ENCODE measurements around the gene ITPR1.

Gene ITPR1

DNA sequence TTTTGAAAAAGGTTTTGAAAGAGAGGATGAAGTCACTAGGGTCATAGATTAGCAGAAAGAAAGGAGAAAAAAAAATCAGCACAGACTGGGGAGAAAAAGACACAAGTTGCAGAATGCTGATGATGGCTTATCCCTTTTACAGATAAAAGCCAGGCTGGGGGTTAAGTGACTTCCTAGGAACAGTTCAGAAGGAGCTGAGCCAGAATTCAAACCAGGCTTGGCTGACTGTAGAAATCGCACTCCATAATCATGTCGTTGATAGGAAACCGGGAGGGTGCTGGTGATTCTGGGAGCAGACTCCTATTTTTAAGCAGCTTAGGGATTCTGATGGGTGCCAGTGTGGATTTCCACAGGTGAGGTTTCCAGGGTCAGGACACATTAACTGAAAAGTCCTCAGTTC is 326.6 kb downstream of the ITPR1 start:
- DNase-seq, result no peak

DNA sequence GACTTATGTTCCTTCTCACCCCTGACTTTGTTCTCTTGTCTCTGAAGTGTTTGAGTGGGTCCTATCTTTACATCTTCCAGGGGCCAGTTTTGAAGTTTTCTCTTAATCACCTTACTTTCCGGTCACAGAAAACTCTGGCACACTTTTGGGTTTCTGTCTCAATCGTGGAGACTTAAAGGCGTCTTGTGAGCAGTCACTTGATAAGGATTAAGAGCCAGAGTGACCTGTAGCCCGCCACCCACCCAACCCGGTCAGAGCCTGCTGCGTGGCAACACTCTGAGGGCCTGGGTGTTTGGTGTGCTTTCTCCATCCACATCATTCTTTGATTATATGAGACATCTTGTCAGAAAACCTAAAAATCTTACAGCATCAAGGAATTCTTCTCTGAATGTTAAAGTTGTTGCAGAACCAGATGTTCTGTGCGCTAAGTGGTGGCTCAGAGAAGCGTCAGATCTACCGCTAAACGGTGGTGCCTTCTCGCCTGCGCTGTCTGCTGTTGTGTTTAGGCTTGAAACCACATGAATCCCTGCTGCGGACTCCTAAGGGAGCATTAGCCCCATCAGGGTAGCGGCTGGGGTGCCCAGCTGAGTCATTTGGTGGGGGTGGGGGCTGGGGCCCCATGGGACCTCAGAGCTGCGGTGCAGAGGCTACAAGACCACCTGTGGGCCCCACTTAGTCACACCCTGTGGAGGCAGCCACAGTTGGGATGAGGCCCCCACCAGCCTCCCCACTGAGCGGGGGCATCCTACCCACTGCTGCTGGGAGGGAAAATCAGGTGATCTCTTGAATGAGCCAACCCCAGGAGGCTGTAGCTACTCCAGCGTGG is 327.4 kb downstream of the ITPR1 start:
- no peak for DNase-seq

DNA sequence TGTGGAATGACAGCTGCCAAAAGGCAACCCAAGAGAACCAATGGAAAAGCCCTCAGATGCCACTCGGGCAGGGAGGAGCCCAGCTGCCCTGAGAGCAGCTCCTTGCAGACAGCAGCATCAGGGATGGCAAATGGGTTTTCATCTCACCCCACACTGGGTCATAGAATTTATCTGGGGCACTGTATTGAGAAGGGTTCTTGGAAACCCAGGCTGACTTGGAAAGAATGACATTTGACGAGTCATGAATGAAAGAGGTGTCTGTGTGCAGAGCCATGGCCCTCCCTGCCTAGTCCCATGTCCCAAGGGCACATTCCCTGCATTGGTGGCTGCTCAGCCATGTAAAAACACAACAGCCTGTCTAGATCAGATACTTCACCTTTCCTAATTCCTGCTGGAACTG is 328.2 kb downstream of the ITPR1 start:
- no peak for DNase-seq

DNA sequence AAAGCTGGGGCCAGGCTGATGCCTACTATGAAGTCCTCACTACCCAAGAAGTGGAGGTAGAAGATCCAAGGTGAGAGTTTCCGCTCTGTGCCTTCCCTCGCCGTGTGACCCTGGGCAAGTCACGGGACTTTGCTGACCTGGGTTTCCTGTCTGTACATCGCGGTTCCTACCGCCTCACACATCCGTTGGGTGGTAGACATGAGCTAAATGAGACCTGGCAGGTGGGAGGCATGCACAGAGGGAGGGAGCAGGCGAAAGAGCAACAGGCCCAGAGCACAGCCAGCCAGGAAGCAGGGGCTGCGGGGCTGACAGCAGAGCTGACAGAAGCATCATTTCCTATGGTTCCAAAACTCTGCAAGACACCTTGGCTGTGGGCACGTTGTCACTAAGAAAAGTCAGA is 328.8 kb downstream of the ITPR1 start:
- DNase-seq, result no peak

DNA sequence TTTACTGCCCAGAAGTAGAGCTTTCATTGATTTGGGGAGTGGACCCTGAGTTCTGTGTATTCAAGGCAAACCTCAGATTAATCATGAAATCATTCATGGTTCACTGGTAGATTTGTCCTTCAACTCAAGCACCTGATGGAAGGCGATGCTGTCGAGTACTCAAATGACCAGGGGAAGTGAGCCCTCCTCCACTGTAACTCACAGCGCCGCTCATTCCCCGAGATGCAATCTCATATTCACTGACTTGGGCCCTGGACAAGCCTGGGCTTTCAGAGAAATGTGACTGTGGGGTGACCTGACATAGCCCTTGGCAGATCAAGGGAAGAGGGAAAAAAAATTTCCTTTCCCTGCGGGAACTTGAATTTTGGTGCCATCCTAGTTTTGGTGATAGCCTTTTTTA is 329.4 kb downstream of the ITPR1 start:
- DNase-seq, result no peak

DNA sequence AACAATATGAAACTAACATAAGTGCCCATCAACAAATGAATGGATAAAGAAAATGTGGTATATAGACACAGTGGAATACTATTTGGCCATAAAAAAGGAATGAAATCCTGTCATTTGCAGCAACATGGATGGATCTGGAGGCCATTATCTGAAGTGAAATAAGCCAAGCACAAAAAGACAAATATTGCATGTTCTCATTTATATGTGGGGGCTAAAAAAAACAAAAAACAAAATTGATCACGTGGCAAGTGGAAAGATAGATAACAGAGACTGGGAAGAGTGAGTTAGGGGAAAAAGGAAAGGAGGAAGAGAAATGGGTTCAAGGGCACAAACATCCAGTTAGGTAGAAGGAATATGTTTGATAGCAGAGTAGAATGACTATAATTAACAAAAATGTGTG is 330.2 kb downstream of the ITPR1 start:
- DNase-seq, result no peak

DNA sequence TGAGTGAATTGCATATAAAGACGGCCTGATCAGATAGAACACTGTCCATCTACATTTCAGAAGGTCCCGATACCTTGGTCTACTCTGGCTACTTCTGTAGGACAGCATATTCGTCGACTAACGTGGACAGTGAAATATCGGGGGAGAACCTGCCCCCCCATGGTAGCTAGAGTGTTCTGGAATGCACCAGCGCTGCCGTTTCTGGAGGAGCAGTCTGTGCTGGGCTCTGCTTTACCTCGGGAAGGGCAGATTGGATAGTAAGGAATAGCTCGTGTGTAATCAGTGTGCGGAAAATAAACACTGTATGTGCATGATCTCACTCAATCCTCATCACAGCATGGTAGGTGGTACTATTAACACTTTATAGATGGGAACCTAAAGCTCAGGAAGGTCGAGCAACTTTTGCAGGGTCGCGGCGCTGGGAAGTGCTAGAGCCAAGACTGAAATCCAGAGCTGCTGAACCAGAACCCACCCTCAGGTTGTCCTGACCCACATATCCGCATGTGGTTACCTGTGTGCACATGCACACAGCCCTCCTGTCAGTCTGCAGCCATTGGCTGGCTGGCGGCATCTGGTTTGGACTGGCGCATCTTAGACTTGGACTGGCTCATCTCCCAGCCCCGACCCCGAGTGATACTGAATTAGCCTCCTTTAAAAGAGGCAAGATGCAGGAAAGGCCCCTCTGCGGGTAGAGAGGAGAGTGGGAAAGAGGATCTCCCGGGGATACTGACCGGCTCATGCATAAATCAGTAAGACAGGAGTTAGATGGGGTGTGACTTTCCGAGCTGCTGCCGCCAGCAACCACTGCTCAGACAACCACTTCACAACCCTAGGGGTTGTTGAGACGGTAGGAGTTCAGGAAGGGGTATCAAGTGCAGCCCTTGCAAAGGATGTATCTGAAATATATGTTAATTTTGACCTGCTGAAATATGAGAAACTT is 331.1 kb downstream of the ITPR1 start:
- DNase-seq, result no peak

DNA sequence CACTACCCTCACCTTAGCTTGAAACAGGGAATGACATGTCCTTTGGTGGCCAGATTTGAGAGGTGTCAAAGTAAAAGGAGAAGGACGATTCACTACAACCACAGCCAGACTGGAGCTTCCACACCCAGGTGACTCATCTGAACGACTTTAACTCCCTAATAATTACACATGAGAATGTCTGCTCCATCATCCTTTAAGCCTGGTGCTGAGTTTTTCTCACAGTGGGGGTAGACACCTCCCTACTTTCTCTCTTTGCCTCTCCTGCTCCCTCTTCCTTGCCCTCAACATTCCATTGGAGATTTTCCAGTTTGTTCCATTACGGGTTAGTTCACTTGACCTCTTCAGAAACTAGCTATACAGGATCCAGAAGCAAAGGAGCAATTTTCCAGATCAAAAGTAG is 331.8 kb downstream of the ITPR1 start:
- no peak for DNase-seq

DNA sequence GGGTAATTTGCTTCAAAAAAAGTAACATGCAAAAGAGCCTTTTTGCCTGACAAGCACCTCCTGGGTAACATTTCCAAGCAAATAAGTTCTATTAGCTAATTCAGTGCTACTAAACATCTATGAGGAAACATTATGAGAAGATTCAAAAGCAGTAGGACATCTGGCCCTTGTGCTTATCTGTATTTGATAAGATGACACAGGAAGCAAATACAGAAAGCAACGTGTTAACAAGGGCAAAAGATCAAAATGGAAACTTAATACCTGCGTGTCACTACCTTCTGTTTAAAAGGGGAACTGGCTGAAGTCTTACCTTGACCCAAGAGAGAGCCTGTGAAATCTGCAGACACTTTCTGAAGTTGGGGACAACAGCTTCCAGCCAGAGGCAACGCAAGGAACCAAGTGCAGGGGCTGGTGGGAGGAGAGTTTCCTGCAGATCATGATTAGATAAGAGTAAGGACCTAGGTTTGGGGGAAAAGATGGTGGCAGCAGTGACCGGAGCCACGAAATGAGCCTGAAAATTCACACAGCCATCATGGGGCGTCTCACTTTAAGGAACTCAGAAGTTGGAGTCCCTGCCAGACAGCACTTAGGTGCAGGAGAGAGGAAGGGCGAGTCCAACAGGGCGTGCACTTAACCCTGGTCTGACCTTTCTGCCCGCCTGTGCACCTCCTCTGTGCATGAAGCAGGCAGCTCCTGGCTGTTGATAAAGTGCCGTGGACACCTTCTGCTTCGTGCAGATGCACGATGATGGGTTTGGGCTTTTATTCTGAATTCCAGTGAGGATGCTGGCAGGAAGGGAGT is 332.5 kb downstream of the ITPR1 start:
- DNase-seq, result no peak

DNA sequence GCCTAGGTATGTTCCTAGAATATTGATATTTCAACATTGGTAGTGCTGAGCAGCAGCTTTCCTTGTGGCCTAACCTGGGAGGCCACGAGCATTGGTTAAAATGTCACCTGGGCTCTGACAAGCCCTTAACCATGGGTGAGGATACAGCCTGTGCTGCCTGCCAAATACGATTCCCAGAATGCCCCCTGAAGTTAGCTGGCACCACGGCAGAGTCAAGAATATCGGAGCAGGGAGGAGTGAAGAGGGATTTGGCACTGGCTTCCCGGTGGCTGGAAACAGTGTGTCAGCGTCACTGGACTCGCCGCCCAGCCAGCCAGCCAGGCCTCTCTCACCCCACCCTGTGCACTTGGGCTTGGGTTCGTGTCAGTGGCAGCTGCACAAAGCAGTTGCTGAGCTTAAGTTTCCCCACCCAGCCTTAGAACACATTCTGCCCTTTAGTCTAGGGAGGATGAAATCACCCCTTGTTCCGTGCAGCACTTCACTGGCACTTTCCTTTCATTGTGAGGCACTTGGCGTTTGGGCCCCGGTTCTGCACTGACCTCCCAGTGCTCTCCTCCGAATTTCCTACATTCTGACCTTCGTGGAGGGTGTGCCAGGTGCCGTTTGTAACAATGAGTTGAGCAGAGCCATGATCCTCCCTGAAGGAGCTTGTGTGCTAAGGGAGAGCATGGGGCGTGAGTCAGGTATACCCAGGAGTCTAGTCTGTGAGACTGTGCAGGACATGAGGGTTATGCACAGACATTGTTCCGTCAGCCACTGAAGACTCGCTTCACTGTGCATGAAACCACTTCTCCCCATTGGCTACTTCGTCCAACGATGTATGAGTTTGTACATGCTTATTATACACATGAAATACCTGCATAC is 333.3 kb downstream of the ITPR1 start:
- no peak for DNase-seq

DNA sequence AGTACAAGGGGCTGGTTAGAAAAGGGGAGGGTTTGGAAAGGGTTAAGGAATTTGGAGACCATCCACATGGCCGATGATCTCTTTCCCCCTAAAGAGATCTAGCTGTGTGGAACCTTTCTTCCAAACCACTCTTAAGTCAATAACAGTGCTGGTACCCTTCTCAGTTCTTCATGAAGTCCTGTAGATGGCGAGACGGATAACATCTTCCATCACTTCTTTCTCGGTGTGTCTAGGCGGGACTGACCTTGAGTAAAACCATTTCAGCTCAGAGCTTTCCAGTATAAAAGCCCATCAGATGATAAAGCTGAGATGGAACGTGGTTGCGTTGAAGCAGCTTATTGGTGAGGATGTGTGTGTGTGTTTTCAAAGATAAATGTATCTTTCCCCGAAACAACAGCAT is 334.6 kb downstream of the ITPR1 start:
- peak; percentile 2 for DNase-seq

DNA sequence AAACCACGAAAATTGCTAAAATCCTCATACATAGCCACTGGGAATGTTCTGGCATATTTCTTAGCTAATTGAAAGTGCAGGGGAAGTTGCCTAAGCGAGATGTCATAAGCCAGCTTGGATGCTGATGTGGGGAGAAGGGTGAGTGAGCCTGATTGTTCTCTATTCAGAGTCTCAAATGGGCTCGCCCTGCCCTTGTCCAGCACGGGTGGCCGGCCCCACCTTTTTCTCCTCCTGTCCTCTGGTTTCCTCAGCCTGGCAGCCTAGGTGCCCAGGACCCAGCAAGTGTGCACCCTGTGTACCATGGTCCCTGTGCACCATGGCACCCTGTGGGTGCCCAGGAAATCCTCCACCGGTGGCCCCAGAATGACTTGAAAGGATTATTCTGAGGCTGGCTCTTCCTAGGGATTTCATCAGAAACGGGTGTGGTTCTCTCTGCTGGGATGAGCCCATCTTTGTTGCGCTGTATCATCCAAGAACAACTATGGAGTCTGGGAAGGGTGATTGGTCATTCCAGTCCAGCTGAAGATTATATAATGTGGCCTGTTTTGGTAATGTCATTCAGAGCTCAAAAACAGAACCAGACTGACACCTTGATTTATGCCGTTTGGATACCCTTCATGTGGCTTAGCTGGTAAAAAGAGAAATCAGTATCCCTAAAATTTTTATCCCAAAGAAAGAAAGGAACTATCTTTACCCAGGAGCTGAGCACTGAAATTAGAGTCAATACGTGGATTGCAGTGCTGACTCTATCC is 335.3 kb downstream of the ITPR1 start:
- no peak for DNase-seq

DNA sequence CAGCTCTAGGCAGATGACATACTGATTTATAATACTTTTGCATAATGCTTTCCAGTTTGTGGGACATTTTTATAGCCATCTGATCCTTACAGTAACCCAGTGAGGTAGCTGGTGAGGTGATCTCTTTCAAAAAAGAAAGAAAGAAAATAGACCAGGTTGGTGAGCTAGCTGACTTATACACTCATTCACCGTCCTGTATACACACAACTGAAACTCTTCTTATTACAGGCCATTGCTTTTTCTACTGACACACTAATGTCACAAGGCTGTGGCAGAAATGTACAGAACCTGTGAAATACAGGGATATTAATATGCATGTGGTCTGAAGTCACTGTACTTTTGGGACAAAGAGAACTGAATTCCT is 335.9 kb downstream of the ITPR1 start:
- no peak for DNase-seq

DNA sequence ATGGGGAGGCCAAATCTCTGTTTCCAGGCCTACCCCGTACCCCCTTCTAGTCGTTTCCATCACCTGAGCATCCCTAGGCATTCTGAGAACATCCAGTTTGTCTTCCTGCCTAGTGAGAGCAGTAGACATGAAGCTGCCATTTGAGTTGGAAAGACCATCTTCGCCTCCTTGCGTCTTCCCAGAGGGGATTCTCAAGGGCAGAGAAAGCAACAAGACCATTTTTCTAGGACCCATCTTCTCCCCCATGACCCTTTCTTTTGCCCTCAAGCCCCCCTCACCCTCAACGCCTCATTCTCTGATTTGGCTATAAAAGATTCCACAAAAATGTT is 337.4 kb downstream of the ITPR1 start:
- DNase-seq, result peak; percentile 17

DNA sequence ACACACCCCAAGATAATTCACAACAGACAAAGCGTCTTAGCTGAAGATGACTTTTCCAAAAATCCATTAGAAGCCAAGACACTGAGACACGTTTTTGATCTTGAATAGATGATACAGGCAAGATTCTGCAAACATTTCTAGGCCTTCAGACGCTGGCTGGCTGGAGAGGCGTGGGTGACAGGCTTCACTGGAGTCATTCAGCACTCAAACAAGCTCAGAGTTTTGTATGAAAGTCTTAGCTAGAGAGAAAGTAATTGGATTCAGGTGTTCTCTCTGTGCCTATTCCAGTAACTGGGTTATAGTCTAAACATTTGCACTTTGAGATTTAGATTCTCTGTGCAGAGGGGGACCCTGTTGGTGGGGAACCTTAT is 338.4 kb downstream of the ITPR1 start:
- DNase-seq, result no peak

DNA sequence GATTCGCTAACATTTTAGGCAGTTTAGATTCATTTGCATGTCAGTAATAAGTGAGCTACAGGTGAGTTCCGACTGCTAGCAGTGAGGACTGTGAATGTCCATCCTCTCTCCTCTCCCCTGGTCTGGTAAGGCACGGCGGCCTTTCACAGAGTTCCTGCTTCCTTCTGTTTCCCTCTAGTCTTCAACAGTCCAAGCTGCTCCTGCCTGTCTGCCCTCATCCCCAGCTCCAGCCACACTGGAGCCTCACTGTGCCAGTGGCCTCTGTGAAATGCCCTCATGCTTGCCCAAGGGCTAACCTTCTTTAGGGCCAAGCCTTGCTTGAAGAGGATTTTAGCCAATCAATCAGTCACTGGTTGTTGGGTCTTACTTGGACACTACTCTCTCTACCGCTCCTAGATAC is 340.3 kb downstream of the ITPR1 start:
- DNase-seq, result no peak

DNA sequence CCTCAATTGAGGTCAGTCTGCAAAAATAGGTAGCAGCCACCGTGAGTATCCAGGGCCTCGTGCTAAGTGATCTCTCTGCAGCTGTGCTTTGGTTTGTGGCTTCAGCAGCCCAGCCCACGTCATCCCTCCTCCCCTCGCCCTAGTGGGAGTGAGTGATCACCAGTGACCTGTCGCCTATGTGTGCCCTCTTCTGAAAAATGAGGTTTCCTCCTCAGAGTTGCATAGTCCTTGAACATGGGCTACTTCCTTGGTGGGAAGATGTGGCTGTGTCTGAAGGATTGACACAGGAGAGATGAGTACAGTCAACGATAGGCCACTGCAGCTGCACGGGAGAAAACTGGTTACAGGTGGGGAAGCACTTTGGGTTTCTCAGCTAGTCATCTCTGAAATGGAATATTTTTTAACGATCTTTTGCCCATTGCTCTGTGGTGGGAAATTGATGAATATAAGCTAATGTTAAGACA is 341.3 kb downstream of the ITPR1 start:
- no peak for DNase-seq

DNA sequence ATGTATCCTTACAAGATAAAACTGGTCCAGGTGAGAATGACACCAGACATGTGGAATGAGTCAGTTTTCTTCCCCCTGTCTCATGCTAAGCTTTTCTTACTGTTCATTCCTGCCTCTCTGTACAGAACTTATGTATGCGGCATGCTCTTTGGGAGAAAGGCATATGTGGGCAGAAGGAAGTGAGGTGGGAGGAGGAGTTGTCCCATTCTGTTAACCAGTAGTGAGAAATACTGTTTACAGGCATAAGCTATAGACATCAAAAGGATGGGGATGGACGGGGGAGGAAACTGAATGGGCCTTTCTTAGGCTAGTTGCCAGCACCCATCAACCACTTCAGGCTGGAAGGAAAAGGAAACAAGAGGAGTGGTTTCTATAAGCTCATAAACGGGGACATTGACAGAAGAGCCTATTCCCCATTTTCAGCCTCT is 342.5 kb downstream of the ITPR1 start:
- DNase-seq, result no peak

DNA sequence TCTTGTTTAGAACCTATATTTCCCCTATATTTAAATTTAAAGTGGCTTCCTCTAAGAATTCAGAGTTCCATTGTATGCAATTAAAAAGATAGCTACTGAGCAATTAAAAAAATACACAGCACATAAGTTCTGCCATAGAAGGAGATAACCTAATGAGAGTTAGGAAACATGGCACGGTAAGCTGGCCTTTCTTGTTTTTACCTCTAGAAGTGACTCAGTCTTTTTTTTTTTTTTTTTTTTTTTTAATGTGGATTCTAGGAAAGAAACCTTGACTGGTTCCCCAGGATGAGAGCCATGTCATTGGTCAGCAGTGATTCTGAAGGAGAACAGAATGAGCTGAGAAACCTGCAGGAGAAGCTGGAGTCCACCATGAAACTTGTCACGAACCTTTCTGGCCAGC is 343.4 kb downstream of the ITPR1 start:
- DNase-seq, result no peak

DNA sequence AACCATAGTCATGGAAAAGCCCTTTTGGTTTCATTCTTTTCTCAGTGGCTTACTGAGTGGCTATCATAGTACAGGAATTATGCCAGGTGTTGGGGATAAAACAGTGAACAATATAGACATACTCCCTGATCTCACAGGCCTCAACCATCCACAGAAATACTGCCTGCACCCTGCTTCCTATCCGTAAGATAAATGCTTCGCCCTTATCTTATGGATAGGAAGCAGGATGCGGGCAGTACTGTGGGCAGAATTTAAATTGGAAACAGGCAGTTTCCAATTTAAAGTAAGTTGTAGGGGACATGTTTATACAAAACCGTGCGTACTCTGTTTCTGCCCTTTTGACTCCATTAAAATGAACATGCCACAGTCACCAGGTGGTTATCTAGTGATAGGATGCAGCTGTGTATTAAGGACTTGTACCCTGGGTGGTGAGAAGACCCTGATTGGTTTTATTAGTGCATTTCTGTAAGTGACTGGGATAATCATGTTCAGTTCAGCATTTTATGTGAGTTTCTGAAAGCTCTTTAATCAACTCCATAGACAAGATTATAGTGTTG is 344.3 kb downstream of the ITPR1 start:
- DNase-seq, result no peak

DNA sequence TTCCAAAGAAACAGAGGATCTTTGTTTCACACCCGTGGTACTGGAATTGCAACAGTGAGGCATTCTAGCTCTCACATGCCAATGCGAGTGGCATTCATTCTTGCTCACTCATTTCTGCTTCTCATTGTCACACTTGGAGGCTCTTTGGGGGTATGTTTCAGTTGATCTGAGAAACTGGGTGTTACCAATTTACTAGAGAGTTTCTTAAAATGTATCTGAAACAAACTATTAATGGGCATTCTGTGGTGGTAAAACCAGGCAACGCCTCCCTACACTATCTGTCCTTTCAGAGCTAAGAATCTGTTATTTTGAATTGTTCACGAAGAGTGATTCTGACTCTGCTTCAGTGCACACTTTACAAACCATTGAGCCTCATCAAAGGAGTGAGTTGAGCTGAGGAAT is 345.5 kb downstream of the ITPR1 start:
- DNase-seq, result no peak
